SU-DHL-6 (cell line): Measurements from ENCODE around the gene RAET1G.
"Not testable (repeated sequence)": the region's sequence is repeated elsewhere in the genome, so short reads cannot be mapped to it uniquely, and the experiment has no call there.

Source experiments
- H2AFZ ChIP-seq: fragments of 200-600 bp; sonication (generic); 2 replicates; pipeline ENCODE4 v1.6.1; 2014; ENCODE audit warnings: low read depth, mild to moderate bottlenecking, moderate library complexity, mixed read lengths, antibody characterized with exemption, low read length; ENCODE audit not compliant: severe bottlenecking
- H3F3A ChIP-seq: fragments of 200-600 bp; shearing (Covaris generic); 2 replicates; pipeline ENCODE4 v1.6.0; 2016; ENCODE audit warnings: antibody characterized with exemption, mild to moderate bottlenecking; ENCODE audit not compliant: insufficient read depth
- H3K27ac ChIP-seq: fragments of 200-600 bp; sonication (generic); 2 replicates; pipeline ENCODE4 v1.5.1; 2016; ENCODE audit warnings: low read depth, mild to moderate bottlenecking, low read length, moderate library complexity, mixed read lengths
- H3K27me3 ChIP-seq: fragments of 200-600 bp; sonication (generic), shearing (Covaris generic); 2 replicates; pipeline ENCODE4 v1.6.0; 2014; ENCODE audit warnings: mild to moderate bottlenecking, low read length
- H3K36me3 ChIP-seq: fragments of 200-600 bp; sonication (generic); 2 replicates; pipeline ENCODE4 v1.6.1; 2014; ENCODE audit warnings: mild to moderate bottlenecking, low read length, mixed read lengths
- H3K4me2 ChIP-seq: fragments of 300-600, 200-600 bp; shearing (Covaris generic), sonication (generic); 2 replicates; pipeline ENCODE4 v1.6.0; 2014; ENCODE audit warnings: low read length, low read depth, mild to moderate bottlenecking; ENCODE audit not compliant: poor library complexity, severe bottlenecking
- H3K4me3 ChIP-seq: fragments of 200-600 bp; sonication (generic); 2 replicates; pipeline ENCODE4 v1.5.1; 2014; ENCODE audit warnings: antibody characterized with exemption, low read length, mild to moderate bottlenecking, mixed read lengths; ENCODE audit not compliant: insufficient read depth, poor library complexity, severe bottlenecking
- H3K79me2 ChIP-seq: fragments of 200-600 bp; sonication (generic); 2 replicates; pipeline ENCODE4 v1.6.1; 2014; ENCODE audit warnings: mild to moderate bottlenecking, low read length, moderate library complexity; ENCODE audit not compliant: insufficient read depth
- H3K9ac ChIP-seq: fragments of 200-600 bp; sonication (generic); 2 replicates; pipeline ENCODE4 v1.7.0; 2014; ENCODE audit warnings: mild to moderate bottlenecking, low read length
- H3K9me2 ChIP-seq: fragments of 200-600 bp; sonication (generic); replicated peaks from 2 replicates; pipeline ENCODE4 v1.6.1; 2014; ENCODE audit warnings: low read length; ENCODE audit not compliant: insufficient read depth
- H3K9me3 ChIP-seq: fragments of 200-600 bp; sonication (generic); 2 replicates; pipeline ENCODE4 v1.6.1; 2014; ENCODE audit warnings: low read length, mixed read lengths; ENCODE audit not compliant: insufficient read depth
- H4K20me1 ChIP-seq: fragments of 200-600 bp; sonication (generic); 2 replicates; pipeline ENCODE4 v1.6.1; 2014; ENCODE audit warnings: low read depth, mild to moderate bottlenecking, antibody characterized with exemption, low read length, moderate library complexity, mixed read lengths
- CTCF ChIP-seq: fragments of 200-600 bp; sonication (generic); IDR thresholded peaks from one replicate; pipeline ENCODE4 v1.5.1; 2017; ENCODE audit warnings: antibody characterized with exemption, mild to moderate bottlenecking, low read length, moderate library complexity; ENCODE audit not compliant: insufficient read depth, poor library complexity, severe bottlenecking
- EZH2phosphoT487 ChIP-seq: fragments of 200-600 bp; sonication (generic), shearing (Covaris generic); conservative IDR thresholded peaks from 2 replicates; pipeline ENCODE4 v1.6.1; 2018; ENCODE audit warnings: mild to moderate bottlenecking, antibody characterized with exemption, low read length, moderate library complexity, mixed read lengths

Gene RAET1G

DNA sequence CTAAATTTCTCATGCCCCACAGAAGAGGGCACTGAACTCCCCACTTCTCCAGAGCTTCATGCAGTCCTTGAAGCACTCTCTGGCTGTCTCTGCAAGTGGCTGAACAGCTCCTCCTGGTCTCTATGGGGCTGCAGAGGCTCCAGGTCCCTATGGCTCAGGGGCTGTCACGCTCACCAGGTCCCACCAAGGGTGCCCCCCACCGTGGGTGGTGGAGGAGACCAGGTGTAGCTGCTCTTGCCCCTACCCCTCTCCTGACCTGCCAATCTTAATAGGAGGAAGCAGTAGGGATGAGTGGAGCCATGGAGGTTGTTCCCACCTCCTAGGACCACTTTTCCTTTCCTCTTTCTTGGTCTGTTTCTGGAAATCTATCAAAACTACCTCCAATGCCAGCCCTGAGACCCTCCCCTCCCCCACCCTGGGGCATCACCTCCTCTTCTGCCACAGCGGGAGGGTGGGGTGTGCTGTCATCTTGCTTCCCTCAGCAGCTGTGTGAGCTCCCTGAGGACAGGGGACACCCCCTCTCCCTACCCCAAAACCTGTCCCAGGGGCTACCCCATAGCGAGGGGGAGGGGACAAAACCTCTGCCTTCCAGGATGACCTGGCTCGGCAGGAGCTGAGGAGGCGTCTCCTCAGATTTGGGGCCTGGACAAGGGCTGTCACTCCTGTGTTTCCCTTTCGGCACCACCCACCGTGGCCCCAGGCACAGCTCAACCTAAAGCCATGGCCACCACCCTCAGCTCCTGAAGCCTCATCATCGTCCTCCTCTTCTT lies 13.0 kb downstream of the RAET1G start:
- H3K36me3 ChIP-seq, result no peaks in the 10 kb centered on the region
- TF ChIP-seq CTCF (no peak), EZH2phosphoT487 (no peak)
- H3K4me2 ChIP-seq, result no peak overlapping the region
- no peak overlapping the region for H3K9ac ChIP-seq
- H3K27ac ChIP-seq, result no peak overlapping the region
- no peaks in the 10 kb centered on the region for H3K9me2 ChIP-seq
- H3F3A ChIP-seq, result no peaks in the 10 kb centered on the region
- H4K20me1 ChIP-seq, result no peaks in the 10 kb centered on the region
- no peaks in the 10 kb centered on the region for H3K79me2 ChIP-seq
- no peak overlapping the region for H2AFZ ChIP-seq
- peaks cover 13% of the 10 kb centered on the region; the same call in 1 of the 2 replicates for H3K9me3 ChIP-seq
- H3K4me3 ChIP-seq, result no peak overlapping the region
- no peaks in the 10 kb centered on the region for H3K27me3 ChIP-seq

- H3K27me3 ChIP-seq, result not testable (repeated sequence)
These were observed 14.4 kb downstream of the RAET1G start for GRCh38 chr6:149908480-149908879.

GRCh38 chr6:149907317-149907716 lies 15.6 kb downstream of the RAET1G start:
- Histone ChIP-seq H3K36me3 (no peaks in the 10 kb centered on the region), H3K9ac (no peak overlapping the region), H3K27ac (no peak overlapping the region), H3K4me3 (no peak overlapping the region), H3F3A (no peaks in the 10 kb centered on the region), H3K79me2 (no peaks in the 10 kb centered on the region), H3K4me2 (no peak overlapping the region), H3K9me2 (no peaks in the 10 kb centered on the region), H3K27me3 (no peaks in the 10 kb centered on the region), H3K9me3 (peaks cover 13% of the 10 kb centered on the region; the same call in 1 of the 2 replicates), H2AFZ (no peak overlapping the region), H4K20me1 (no peaks in the 10 kb centered on the region)
- TF ChIP-seq EZH2phosphoT487 (no peak), CTCF (no peak)

More at GRCh38 chr6:149908480-149908879, 14.4 kb downstream of the RAET1G start:
- not testable (repeated sequence) for H3K4me2 ChIP-seq, H3K36me3 ChIP-seq, H3K4me3 ChIP-seq, H3K9ac ChIP-seq, H4K20me1 ChIP-seq, H2AFZ ChIP-seq, H3K9me2 ChIP-seq, H3K27ac ChIP-seq, H3K79me2 ChIP-seq, H3F3A ChIP-seq
- peaks cover 13% of the 10 kb centered on the region; the same call in 1 of the 2 replicates for H3K9me3 ChIP-seq

GRCh38 chr6:149906405-149906804 lies 16.5 kb downstream of the RAET1G start:
- peaks cover 13% of the 10 kb centered on the region; the same call in 1 of the 2 replicates for H3K9me3 ChIP-seq
- no peak overlapping the region for H2AFZ ChIP-seq
- H3K4me2 ChIP-seq, result no peak overlapping the region
- H3F3A ChIP-seq, result no peaks in the 10 kb centered on the region
- no peaks in the 10 kb centered on the region for H3K27me3 ChIP-seq
- no peak for TF ChIP-seq EZH2phosphoT487
- no peak for TF ChIP-seq CTCF
- no peaks in the 10 kb centered on the region for H3K9me2 ChIP-seq
- no peak overlapping the region for H3K27ac ChIP-seq
- H3K4me3 ChIP-seq, result no peak overlapping the region
- no peaks in the 10 kb centered on the region for H3K36me3 ChIP-seq
- no peak overlapping the region for H3K9ac ChIP-seq
- H4K20me1 ChIP-seq, result no peaks in the 10 kb centered on the region
- H3K79me2 ChIP-seq, result no peaks in the 10 kb centered on the region
